HG03097 (cell line): Measurements from ENCODE around the gene PSMA6.
A peak's percentile ranks its signal among the peaks of the same experiment; 100 is the strongest.
"Not testable (repeated sequence)": the region's sequence is repeated elsewhere in the genome, so short reads cannot be mapped to it uniquely, and the experiment has no call there.

Experiments used
- ATAC-seq: cut with Tn5 transposase; IDR thresholded peaks from one replicate; pipeline ENCODE4 v1.9.1; 2021; ENCODE audit not compliant: unreplicated experiment, low FRiP score

PSMA6 gene

GRCh38 chr14:35317820-35318219 lies 25.6 kb downstream of the PSMA6 start:
- no peak for ATAC-seq

- ATAC-seq, result no peak
These were observed 27.3 kb downstream of the PSMA6 start for GRCh38 chr14:35319509-35319908.

- no peak for ATAC-seq
These were observed 28.3 kb downstream of the PSMA6 start for GRCh38 chr14:35320472-35320871.

GRCh38 chr14:35326375-35326774 lies 34.2 kb downstream of the PSMA6 start:
- ATAC-seq, result no peak

- ATAC-seq, result peak; percentile 50
These were observed 39.7 kb downstream of the PSMA6 start for GRCh38 chr14:35331605-35332516.

- ATAC-seq, result peak; percentile 42
These were observed 40.5 kb downstream of the PSMA6 start for GRCh38 chr14:35332517-35333263.

- no peak for ATAC-seq
These were observed 41.1 kb downstream of the PSMA6 start for GRCh38 chr14:35333264-35333730.

GRCh38 chr14:35333797-35334743 lies 41.9 kb downstream of the PSMA6 start:
- ATAC-seq, result no peak

GRCh38 chr14:35335388-35336092 lies 43.4 kb downstream of the PSMA6 start:
- ATAC-seq, result no peak

- ATAC-seq, result not testable (repeated sequence)
These were observed 44.0 kb downstream of the PSMA6 start for GRCh38 chr14:35336171-35336493.

GRCh38 chr14:35336494-35337268 lies 44.5 kb downstream of the PSMA6 start:
- ATAC-seq, result no peak

- ATAC-seq, result no peak
These were observed 45.4 kb downstream of the PSMA6 start for GRCh38 chr14:35337269-35338255.

GRCh38 chr14:35338731-35339405 lies 46.7 kb downstream of the PSMA6 start:
- ATAC-seq, result no peak

GRCh38 chr14:35339761-35340406 lies 47.7 kb downstream of the PSMA6 start:
- no peak for ATAC-seq

GRCh38 chr14:35340616-35341453 lies 48.7 kb downstream of the PSMA6 start:
- ATAC-seq, result no peak

- ATAC-seq, result no peak
These were observed 49.2 kb downstream of the PSMA6 start for GRCh38 chr14:35341454-35341750.
